IPS DF 6.9 (cell line): ENCODE measurements around the gene GAS1.

Experiments
- DNase-seq: peaks from one replicate; pipeline ENCODE4 v3.0.0-alpha.2; 2013; ENCODE audit warnings: low read depth, low spot score
- H3K27ac ChIP-seq: one replicate; pipeline ENCODE4 v1.5.1; 2013; ENCODE audit warnings: low read length, control low read depth
- H3K27me3 ChIP-seq: 2 replicates; pipeline ENCODE4 v1.6.1; 2013; ENCODE audit warnings: mild to moderate bottlenecking, low read length; ENCODE audit not compliant: control insufficient read depth, insufficient read depth
- H3K36me3 ChIP-seq: 2 replicates; pipeline ENCODE4 v1.6.1; 2013; ENCODE audit warnings: low read length; ENCODE audit not compliant: control insufficient read depth, insufficient read depth
- H3K4me1 ChIP-seq: 2 replicates; pipeline ENCODE4 v1.6.1; 2013; ENCODE audit warnings: low read length; ENCODE audit not compliant: control insufficient read depth, insufficient read depth
- H3K4me3 ChIP-seq: 2 replicates; pipeline ENCODE4 v1.5.1; 2013; ENCODE audit warnings: mild to moderate bottlenecking, low read length
- H3K9me3 ChIP-seq: 2 replicates; pipeline ENCODE4 v1.6.1; 2013; ENCODE audit warnings: low read length, inconsistent platforms; ENCODE audit not compliant: control insufficient read depth, insufficient read depth
- WGBS: extraction: QIAGEN DNeasy Blood & Tissue Kit; methylation state at CpG from one replicate; pipeline ENCODE4 v1.1.7; 2013; ENCODE audit warnings: mixed read lengths, missing lambda C conversion rate; ENCODE audit not compliant: insufficient read length, insufficient coverage; 5-methylcytosine and 5-hydroxymethylcytosine counted together

Gene GAS1

GRCh38 chr9:86902991-86903733 lies 44.1 kb downstream of the GAS1 start:
- DNase-seq: peak; percentile 18
- Histone ChIP-seq H3K27me3 (peaks cover 5% of the 10 kb centered on the region; the same call in 1 of the 2 replicates), H3K4me1 (no peaks in the 10 kb centered on the region), H3K27ac (no peak overlapping the region), H3K4me3 (peak overlapping the region; percentile 57; the same call in 1 of the 2 replicates), H3K36me3 (no peaks in the 10 kb centered on the region), H3K9me3 (no peaks in the 10 kb centered on the region)
- 100% methylated on average over 2 of the region's 19 CpGs for WGBS

GRCh38 chr9:86902586-86902985 lies 44.7 kb downstream of the GAS1 start:
- H3K9me3 ChIP-seq: no peaks in the 10 kb centered on the region
- H3K4me3 ChIP-seq: peak overlapping the region; percentile 57; the same call in 1 of the 2 replicates
- H3K27ac ChIP-seq: no peak overlapping the region
- DNase-seq: no peak
- H3K27me3 ChIP-seq: peaks cover 5% of the 10 kb centered on the region; the same call in 1 of the 2 replicates
- H3K36me3 ChIP-seq: no peaks in the 10 kb centered on the region
- no CpG with 5 or more reads among the region's 21 CpGs for WGBS
- no peaks in the 10 kb centered on the region for H3K4me1 ChIP-seq

GRCh38 chr9:86902176-86902575 lies 45.1 kb downstream of the GAS1 start:
- Histone ChIP-seq H3K36me3 (no peaks in the 10 kb centered on the region), H3K27ac (no peak overlapping the region), H3K4me1 (no peaks in the 10 kb centered on the region), H3K4me3 (peak overlapping the region; percentile 57; the same call in 1 of the 2 replicates), H3K9me3 (no peaks in the 10 kb centered on the region), H3K27me3 (peaks cover 5% of the 10 kb centered on the region; the same call in 1 of the 2 replicates)
- no peak for DNase-seq
- WGBS: no CpG with 5 or more reads among the region's 8 CpGs

GRCh38 chr9:86901511-86901910 lies 45.8 kb downstream of the GAS1 start:
- no CpG with 5 or more reads among the region's 3 CpGs for WGBS
- no peak for DNase-seq
- Histone ChIP-seq H3K27ac (no peak overlapping the region), H3K36me3 (no peaks in the 10 kb centered on the region), H3K27me3 (peaks cover 5% of the 10 kb centered on the region; the same call in 1 of the 2 replicates), H3K4me3 (no peak overlapping the region), H3K4me1 (no peaks in the 10 kb centered on the region), H3K9me3 (no peaks in the 10 kb centered on the region)
